HepG2 (cell line): ENCODE results near the gene ESAM. TPM values are rescaled to one million over a fixed set of nuclear protein-coding genes. Genes with fewer than 3 reads are reported as not detected.

ENCODE experiments used
- ATAC-seq: fragments of 200-7000 bp; cut with Tn5 transposase; 3 replicates; pipeline ENCODE4 v1.9.1; 2020; ENCODE audit warnings: mild to moderate bottlenecking, moderate library complexity
- BruUV-seq: library from RNA; stranded (reverse); fragments of 400-500 nt; replicated peaks from 2 replicates; lab custom pipeline; 2021; lab: Mats Ljungman, UMichigan
- CTCF ChIA-PET: fragments of 300-600 bp; formaldehyde crosslinking; extraction: SDS; loops from one replicate; lab custom pipeline; 2021; ENCODE audit warnings: low total read pairs, inconsistent platforms, low intra/inter-chr PET ratio; lab: Yijun Ruan, JAX
- POLR2A ChIA-PET: fragments of 350-600 bp; sonication (Branson Sonifier 250); formaldehyde crosslinking; loops from one replicate; lab custom pipeline; 2020; ENCODE audit warnings: antibody characterized with exemption, inconsistent platforms; lab: Yijun Ruan, JAX
- DNase-seq: peaks from one replicate; pipeline ENCODE4 v3.0.0-alpha.2; 2015; ENCODE audit warnings: low spot score
- FAIRE-seq: peaks from 3 replicates; lab custom pipeline; 2011; peaks lifted over from hg19 to GRCh38; lab: Jason Lieb, UNC
- H2AFZ ChIP-seq: one replicate; pipeline ENCODE4 v1.6.1; 2011; ENCODE audit warnings: low read length, inconsistent platforms
- H3K27ac ChIP-seq: fragments of 300-600 bp; 3 replicates; pipeline ENCODE4 v1.8.0; 2011; ENCODE audit warnings: mixed run types, mild to moderate bottlenecking, mixed read lengths, low read length, inconsistent platforms; ENCODE audit not compliant: insufficient read depth; ENCODE audit errors: extremely low read length
- H3K27me3 ChIP-seq, 2 experiments: fragments of 200-600 bp in 1 of 2; 2 replicates in 1 of 2; 3 replicates in 1 of 2; pipeline versions ENCODE4 v1.6.0 to v1.8.0; 2011; ENCODE audit warnings: low read length in 2 of 2, mild to moderate bottlenecking in 2 of 2, moderate library complexity in 2 of 2, inconsistent platforms in 1 of 2; ENCODE audit not compliant: insufficient read depth in 2 of 2, control insufficient read depth in 1 of 2
- H3K36me3 ChIP-seq, 2 experiments: fragments of 200-600 bp in 1 of 2; replicated peaks in 1 of 2; 2 replicates in 1 of 2; 3 replicates in 1 of 2; pipeline versions ENCODE4 v1.5.1 to v1.8.0; 2011; ENCODE audit warnings: low read length in 2 of 2, inconsistent platforms in 1 of 2; ENCODE audit not compliant: insufficient read depth in 2 of 2, control insufficient read depth in 1 of 2
- H3K4me1 ChIP-seq: 2 replicates; pipeline ENCODE4 v1.5.1; 2012; ENCODE audit warnings: low read length, inconsistent platforms; ENCODE audit not compliant: insufficient read depth
- H3K4me2 ChIP-seq: 2 replicates; pipeline ENCODE4 v1.6.0; 2011; ENCODE audit warnings: low read depth, low read length, inconsistent platforms
- H3K4me3 ChIP-seq, 3 experiments: fragments of 200-600 bp in 1 of 3; sonication (generic), shearing (Covaris generic) in 1 of 3; replicated peaks in 1 of 3; 2 replicates each; pipeline ENCODE4 v1.5.1; 2011 to 2016; ENCODE audit warnings: low read length in 3 of 3, inconsistent platforms in 2 of 3, low read depth in 2 of 3, mild to moderate bottlenecking in 2 of 3, control low read depth in 1 of 3, mixed read lengths in 1 of 3; ENCODE audit not compliant: insufficient read depth in 1 of 3
- H3K79me2 ChIP-seq: one replicate; pipeline ENCODE4 v1.6.1; 2011; ENCODE audit warnings: low read length, inconsistent platforms; ENCODE audit not compliant: insufficient read depth
- H3K9ac ChIP-seq: 2 replicates; pipeline ENCODE4 v1.6.0; 2011; ENCODE audit warnings: mild to moderate bottlenecking, low read depth, low read length, inconsistent platforms; ENCODE audit not compliant: insufficient read depth
- H3K9me3 ChIP-seq: 2 replicates; pipeline ENCODE4 v1.5.1; 2012; ENCODE audit warnings: mild to moderate bottlenecking, low read length
- H4K20me1 ChIP-seq: 2 replicates; pipeline ENCODE4 v1.6.0; 2011; ENCODE audit warnings: inconsistent platforms, mild to moderate bottlenecking, low read length, moderate library complexity; ENCODE audit not compliant: insufficient read depth
- ATF7 ChIP-seq, 2 experiments: fragments of 450-650 bp in 1 of 2; sonication (generic) in 1 of 2; formaldehyde crosslinking in 1 of 2; IDR thresholded peaks; 2 replicates each; pipeline versions ENCODE4 v1.4.0 to v1.6.1; 2016 to 2020; ENCODE audit warnings: antibody characterized with exemption in 1 of 2, mild to moderate bottlenecking in 1 of 2, missing genetic modification reagents in 1 of 2
- CBX5 ChIP-seq: sonication (generic); formaldehyde crosslinking; IDR thresholded peaks from 2 replicates; pipeline ENCODE4 v1.4.0; 2020; ENCODE audit warnings: missing genetic modification reagents, borderline replicate concordance
- CCDC6 ChIP-seq: sonication (generic); formaldehyde crosslinking; IDR thresholded peaks from 2 replicates; pipeline ENCODE4 v1.8.1; 2022; ENCODE audit warnings: mild to moderate bottlenecking, missing genetic modification reagents, moderate library complexity
- CEBPG ChIP-seq: IDR thresholded peaks from 2 replicates; pipeline ENCODE4 v1.6.1; 2016
- FOXO1 ChIP-seq: sonication (generic); formaldehyde crosslinking; IDR thresholded peaks from 2 replicates; pipeline ENCODE4 v1.4.0; 2020; ENCODE audit warnings: missing genetic modification reagents
- GABPA ChIP-seq, 2 experiments: IDR thresholded peaks; 2 replicates each; pipeline ENCODE4 v1.6.1; 2011 to 2016; ENCODE audit warnings: low read depth in 2 of 2, low read length in 1 of 2, missing biosample characterization in 1 of 2, missing genetic modification characterization in 1 of 2
- MAFK ChIP-seq, 2 experiments: IDR thresholded peaks in 1 of 2; conservative IDR thresholded peaks in 1 of 2; 2 replicates each; pipeline ENCODE4 v1.6.1; 2011; ENCODE audit warnings: improper control_type of control experiment in 2 of 2, low read length in 2 of 2
- NFE2L2 ChIP-seq: fragments of 150-350 bp; IDR thresholded peaks from 2 replicates; pipeline ENCODE4 v1.6.1; 2014; ENCODE audit warnings: low read length
- NFYB ChIP-seq: sonication (generic); formaldehyde crosslinking; IDR thresholded peaks from 2 replicates; pipeline ENCODE4 v1.4.0; 2020; ENCODE audit warnings: missing genetic modification reagents
- SIX4 ChIP-seq: sonication (generic); formaldehyde crosslinking; IDR thresholded peaks from 2 replicates; pipeline ENCODE4 v1.4.0; 2020; ENCODE audit warnings: missing genetic modification reagents
- SP5 ChIP-seq: IDR thresholded peaks from 2 replicates; pipeline ENCODE4 v1.6.1; 2016; ENCODE audit warnings: low read depth, borderline replicate concordance
- ZNF12 ChIP-seq: sonication (generic); formaldehyde crosslinking; IDR thresholded peaks from 2 replicates; pipeline ENCODE4 v1.5.0; 2020; ENCODE audit warnings: missing genetic modification reagents
- ZNF121 ChIP-seq: sonication (generic); formaldehyde crosslinking; IDR thresholded peaks from 2 replicates; pipeline ENCODE4 v1.5.0; 2020; ENCODE audit warnings: mild to moderate bottlenecking, missing genetic modification reagents
- ZNF670 ChIP-seq: sonication (generic); formaldehyde crosslinking; IDR thresholded peaks from 2 replicates; pipeline ENCODE4 v1.8.0; 2022; ENCODE audit warnings: mild to moderate bottlenecking, missing genetic modification reagents, borderline replicate concordance
- WGBS: methylation state at CpG from one replicate; pipeline ENCODE4 v1.1.6; 2017; ENCODE audit warnings: low lambda C conversion rate; 5-methylcytosine and 5-hydroxymethylcytosine counted together
- in situ Hi-C: cut with HindIII; loops from 2 replicates; pipeline ENCODE4 v1.10.0; 2017; ENCODE audit warnings: low pct_unique_long_range_greater_than_20kb; ENCODE audit not compliant: extremely low pct_ligation_motif_present
- intact Hi-C: fragments of 100-400 bp; cut with micrococcal nuclease; formaldehyde crosslinking; loops from one replicate; pipeline ENCODE4 v1.10.0; 2022; ENCODE audit not compliant: unreplicated experiment
- polyA plus RNA-seq, 8 experiments: library from polyadenylated mRNA; depleted of rRNA in 3 of 8; stranded (reverse) in 7 of 8; unstranded in 1 of 8; fragments of >200 nt; fragmentation: Illumina TruSeq in 4 of 8; extraction: Trizol in 4 of 8; gene quantifications; 2 replicates each; pipeline versions ENCODE4 v1.2.1 to v1.2.3, GENCODE V29; 2011 to 2016; ENCODE audit warnings: low read depth in 4 of 8, missing spikeins in 1 of 8, mixed read lengths in 1 of 8; ENCODE audit not compliant: insufficient read depth in 1 of 8
- total RNA-seq, 5 experiments: library from RNA; depleted of rRNA; stranded (reverse); fragments of >200 nt; fragmentation: Illumina TruSeq; extraction: Trizol; gene quantifications; 2 replicates each; pipeline ENCODE4 v1.2.3, GENCODE V29; 2016; ENCODE audit warnings: low read depth in 1 of 5
- TF ChIP-seq, protein P1 (sequence below): sonication (generic); formaldehyde crosslinking; IDR thresholded peaks from 2 replicates; pipeline ENCODE4 v1.4.0; 2020; ENCODE audit warnings: mild to moderate bottlenecking, missing genetic modification reagents

ESAM gene
- total and polyA plus RNA-seq, 2 of the 13 experiments (the other 11 are each of a cell fraction or from before 2014, with no cell fraction given), result 1.2 to 6.8 TPM

DNA sequence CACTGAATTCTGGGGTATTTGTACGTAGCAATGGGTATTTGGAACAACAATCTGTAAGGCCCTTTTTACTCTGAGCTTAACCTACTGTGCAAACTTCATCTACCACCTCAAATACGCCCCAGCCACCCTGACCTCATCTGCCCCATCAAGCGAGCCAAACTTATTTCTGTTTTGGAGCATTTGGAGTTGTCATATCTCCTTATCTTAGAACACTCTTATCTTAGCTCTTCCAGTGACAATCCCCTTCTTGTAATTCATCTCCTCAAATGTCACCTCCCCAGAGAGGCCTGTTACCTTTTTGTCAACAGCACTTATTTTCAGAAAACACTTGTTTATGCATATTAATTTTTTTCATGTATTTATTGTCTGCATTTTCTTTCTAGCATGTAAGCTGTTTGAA lies 42.8 kb upstream of the ESAM start:
- no TSS peak for BruUV-seq
- POLR2A ChIA-PET, result no interaction called here

DNA sequence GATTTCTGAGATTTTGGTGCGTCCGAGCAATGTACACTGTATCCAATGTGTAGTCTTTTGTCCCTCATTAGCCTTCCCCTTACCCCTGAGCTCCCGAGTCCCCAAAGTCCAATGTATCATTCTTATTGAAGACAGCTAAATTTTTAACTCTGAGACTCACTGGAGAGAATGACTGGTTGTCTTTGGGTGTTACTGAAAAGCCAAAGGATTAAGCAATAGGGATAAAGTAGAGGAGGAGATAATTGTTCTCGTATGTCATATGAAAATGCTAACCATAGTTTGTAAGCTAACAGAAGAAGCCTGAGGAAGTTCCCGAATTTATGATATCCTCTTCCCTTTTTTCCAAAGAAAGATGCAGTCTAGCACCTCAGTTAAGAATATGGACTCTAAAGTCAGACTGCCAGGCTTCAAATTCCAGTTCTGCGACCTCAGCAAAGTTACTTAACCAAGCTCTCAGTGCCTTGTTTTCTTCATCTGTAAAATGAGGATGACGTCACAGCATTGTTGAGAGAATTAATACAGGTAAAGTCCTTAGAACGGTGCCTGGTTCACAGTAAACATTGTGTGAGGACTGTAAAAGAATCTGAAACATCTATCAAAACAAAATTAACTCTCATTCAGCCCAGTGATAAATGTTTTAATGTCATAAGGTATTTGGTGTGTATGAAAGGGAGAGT lies 39.7 kb upstream of the ESAM start:
- no peaks in the 10 kb centered on the region; a peak in 1 of 5 replicates for H3K27me3 ChIP-seq
- 44% methylated on average over 8 of the region's 8 CpGs for WGBS
- H4K20me1 ChIP-seq, result peaks cover 19% of the 10 kb centered on the region
- H3K36me3 ChIP-seq, result no peaks in the 10 kb centered on the region
- ChIA-PET POLR2A (interaction anchor here (1.6 to 2.7 kb wide), 3 partner anchors 38 to 128 kb away, joined by 3 to 14 read pairs (median 12); partner anchors contain the start of genes SIAE and SPA17), CTCF (no interaction called here)
- no peak for FAIRE-seq
- DNase-seq, result no peak
- H3K79me2 ChIP-seq, result peaks cover 32% of the 10 kb centered on the region
- BruUV-seq, result no TSS peak
- H3K4me2 ChIP-seq, result peak overlapping the region; percentile 87
- in situ Hi-C loops, result no loop called here
- no peak overlapping the region for H3K4me3 ChIP-seq
- ATAC-seq, result no peak
- intact Hi-C loops, result loop anchor here (2.0 kb wide), 1 partner anchor 35 kb away; no protein-coding TSS in a partner anchor
- H3K4me1 ChIP-seq, result peaks cover 35% of the 10 kb centered on the region
- H3K9me3 ChIP-seq, result no peaks in the 10 kb centered on the region
- no peak overlapping the region for H3K27ac ChIP-seq
- H2AFZ ChIP-seq, result no peak overlapping the region
- H3K9ac ChIP-seq, result no peak overlapping the region
- TF ChIP-seq ATF7 (IDR thresholded peaks at IDR 0.05) (peak; percentile 34; the same call in 1 of the 2 replicates), ATF7 (CRISPR knock-in tag; IDR thresholded peaks at IDR 0.05) (no peak), GABPA (IDR thresholded peaks at IDR 0.05; ENCODE audit: low read depth, low read length) (no peak), GABPA (CRISPR knock-in tag; IDR thresholded peaks at IDR 0.05; ENCODE audit: low read depth) (no peak), MAFK (conservative IDR thresholded peaks at IDR 0.05 in 1 of 2, IDR thresholded peaks at IDR 0.05 in 1 of 2; ENCODE audit: low read length in 2 of 2) (peak in 1 of 2 experiments; percentile 7; a peak in 1 of 4 replicates), CBX5 (no peak), ZNF670 (no peak), ZNF12 (CRISPR knock-in tag) (no peak), NFE2L2 (no peak), FOXO1 (no peak), CEBPG (peak; percentile 10; the same call in 1 of the 2 replicates), ZNF121 (no peak), SP5 (CRISPR knock-in tag) (no peak)
- TF ChIP-seq, protein P1, sequence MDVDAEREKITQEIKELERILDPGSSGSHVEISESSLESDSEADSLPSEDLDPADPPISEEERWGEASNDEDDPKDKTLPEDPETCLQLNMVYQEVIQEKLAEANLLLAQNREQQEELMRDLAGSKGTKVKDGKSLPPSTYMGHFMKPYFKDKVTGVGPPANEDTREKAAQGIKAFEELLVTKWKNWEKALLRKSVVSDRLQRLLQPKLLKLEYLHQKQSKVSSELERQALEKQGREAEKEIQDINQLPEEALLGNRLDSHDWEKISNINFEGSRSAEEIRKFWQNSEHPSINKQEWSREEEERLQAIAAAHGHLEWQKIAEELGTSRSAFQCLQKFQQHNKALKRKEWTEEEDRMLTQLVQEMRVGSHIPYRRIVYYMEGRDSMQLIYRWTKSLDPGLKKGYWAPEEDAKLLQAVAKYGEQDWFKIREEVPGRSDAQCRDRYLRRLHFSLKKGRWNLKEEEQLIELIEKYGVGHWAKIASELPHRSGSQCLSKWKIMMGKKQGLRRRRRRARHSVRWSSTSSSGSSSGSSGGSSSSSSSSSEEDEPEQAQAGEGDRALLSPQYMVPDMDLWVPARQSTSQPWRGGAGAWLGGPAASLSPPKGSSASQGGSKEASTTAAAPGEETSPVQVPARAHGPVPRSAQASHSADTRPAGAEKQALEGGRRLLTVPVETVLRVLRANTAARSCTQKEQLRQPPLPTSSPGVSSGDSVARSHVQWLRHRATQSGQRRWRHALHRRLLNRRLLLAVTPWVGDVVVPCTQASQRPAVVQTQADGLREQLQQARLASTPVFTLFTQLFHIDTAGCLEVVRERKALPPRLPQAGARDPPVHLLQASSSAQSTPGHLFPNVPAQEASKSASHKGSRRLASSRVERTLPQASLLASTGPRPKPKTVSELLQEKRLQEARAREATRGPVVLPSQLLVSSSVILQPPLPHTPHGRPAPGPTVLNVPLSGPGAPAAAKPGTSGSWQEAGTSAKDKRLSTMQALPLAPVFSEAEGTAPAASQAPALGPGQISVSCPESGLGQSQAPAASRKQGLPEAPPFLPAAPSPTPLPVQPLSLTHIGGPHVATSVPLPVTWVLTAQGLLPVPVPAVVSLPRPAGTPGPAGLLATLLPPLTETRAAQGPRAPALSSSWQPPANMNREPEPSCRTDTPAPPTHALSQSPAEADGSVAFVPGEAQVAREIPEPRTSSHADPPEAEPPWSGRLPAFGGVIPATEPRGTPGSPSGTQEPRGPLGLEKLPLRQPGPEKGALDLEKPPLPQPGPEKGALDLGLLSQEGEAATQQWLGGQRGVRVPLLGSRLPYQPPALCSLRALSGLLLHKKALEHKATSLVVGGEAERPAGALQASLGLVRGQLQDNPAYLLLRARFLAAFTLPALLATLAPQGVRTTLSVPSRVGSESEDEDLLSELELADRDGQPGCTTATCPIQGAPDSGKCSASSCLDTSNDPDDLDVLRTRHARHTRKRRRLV (CRISPR knock-in tag), result no peak

More for the DNA sequence above, 42.8 kb upstream of the ESAM start:
- H3K9ac ChIP-seq, result no peak overlapping the region
- in situ Hi-C loops (no loop called here), intact Hi-C loops (no loop called here)
- TF ChIP-seq SP5 (CRISPR knock-in tag), result no peak
- no peak for TF ChIP-seq NFYB (CRISPR knock-in tag)
- no peak for TF ChIP-seq CCDC6
- no peak for TF ChIP-seq SIX4 (CRISPR knock-in tag)
- H2AFZ ChIP-seq, result no peak overlapping the region
- no peak overlapping the region for H3K27ac ChIP-seq
- CTCF ChIA-PET, result no interaction called here
- H3K36me3 ChIP-seq, result no peaks in the 10 kb centered on the region
- ATAC-seq (no peak), FAIRE-seq (no peak), DNase-seq (no peak)
- H3K4me3 ChIP-seq, result no peak overlapping the region
- WGBS, result 85% methylated on average over 3 of the region's 3 CpGs
- peaks cover 14% of the 10 kb centered on the region for H3K4me1 ChIP-seq
- no peaks in the 10 kb centered on the region for H4K20me1 ChIP-seq
- H3K9me3 ChIP-seq, result no peaks in the 10 kb centered on the region
- H3K79me2 ChIP-seq, result peaks cover under 1% of the 10 kb centered on the region
- H3K27me3 ChIP-seq, result no peaks in the 10 kb centered on the region; a peak in 1 of 5 replicates
- H3K4me2 ChIP-seq, result no peak overlapping the region
